OCI-LY1 (cell line): ENCODE data around the gene KDM7A.

Experiments
- H2AFZ ChIP-seq: fragments of 200-600 bp; sonication (generic), shearing (Covaris generic); 2 replicates; pipeline ENCODE4 v1.6.0; 2014; ENCODE audit warnings: antibody characterized with exemption, mild to moderate bottlenecking, low read length
- H3F3A ChIP-seq: fragments of 200-600 bp; sonication (generic), shearing (Covaris generic); 2 replicates; pipeline ENCODE4 v1.6.0; 2014; ENCODE audit warnings: mild to moderate bottlenecking, antibody characterized with exemption, low read length, moderate library complexity; ENCODE audit not compliant: insufficient read depth
- H3K27ac ChIP-seq: fragments of 200-600 bp; sonication (generic); 2 replicates; pipeline ENCODE4 v1.5.1; 2014; ENCODE audit warnings: low read length, mixed run types, mild to moderate bottlenecking, low read depth; ENCODE audit not compliant: poor library complexity, severe bottlenecking
- H3K27me3 ChIP-seq: fragments of 200-600 bp; sonication (generic); 2 replicates; pipeline ENCODE4 v1.6.0; 2014; ENCODE audit warnings: antibody characterized with exemption, mild to moderate bottlenecking, low read length, moderate library complexity; ENCODE audit not compliant: insufficient read depth
- H3K36me3 ChIP-seq: fragments of 200-600 bp; sonication (generic); 2 replicates; pipeline ENCODE4 v1.6.1; 2014; ENCODE audit warnings: mild to moderate bottlenecking, antibody characterized with exemption, low read length, moderate library complexity, mixed read lengths; ENCODE audit not compliant: insufficient read depth
- H3K4me1 ChIP-seq: fragments of 200-600 bp; sonication (generic); 2 replicates; pipeline ENCODE4 v1.5.1; 2014; ENCODE audit warnings: mild to moderate bottlenecking, low read length, moderate library complexity; ENCODE audit not compliant: insufficient read depth, severe bottlenecking
- H3K4me2 ChIP-seq: fragments of 200-600 bp; sonication (generic), shearing (Covaris generic); 2 replicates; pipeline ENCODE4 v1.6.1; 2014; ENCODE audit warnings: low read length
- H3K4me3 ChIP-seq: fragments of 200-600 bp; sonication (generic); 2 replicates; pipeline ENCODE4 v1.5.1; 2014; ENCODE audit warnings: low read length, low read depth, mild to moderate bottlenecking, mixed read lengths; ENCODE audit not compliant: poor library complexity, severe bottlenecking
- H3K79me2 ChIP-seq: fragments of 200-600 bp; shearing (Covaris generic); 2 replicates; pipeline ENCODE4 v1.6.1; 2016; ENCODE audit warnings: mixed run types, low read length, mixed read lengths; ENCODE audit not compliant: insufficient read depth
- H3K9ac ChIP-seq: fragments of 200-600 bp; sonication (generic), shearing (Covaris generic); 2 replicates; pipeline ENCODE4 v1.6.1; 2014; ENCODE audit warnings: mild to moderate bottlenecking, low read length, mixed read lengths
- H3K9me2 ChIP-seq: fragments of 200-600 bp; sonication (generic), shearing (Covaris generic); 2 replicates; pipeline ENCODE4 v1.6.1; 2014; ENCODE audit warnings: low read depth, mild to moderate bottlenecking, low read length, mixed read lengths
- H3K9me3 ChIP-seq: fragments of 200-600 bp; shearing (Covaris generic); 2 replicates; pipeline ENCODE4 v1.6.1; 2014; ENCODE audit warnings: low read length, mixed read lengths
- H4K20me1 ChIP-seq: fragments of 200-600 bp; sonication (generic), shearing (Covaris generic); 2 replicates; pipeline ENCODE4 v1.6.0; 2016; ENCODE audit warnings: mild to moderate bottlenecking, low read length; ENCODE audit not compliant: insufficient read depth
- CTCF ChIP-seq: fragments of 200-600 bp; sonication (generic), shearing (Covaris generic); IDR thresholded peaks from 2 replicates; pipeline ENCODE4 v1.5.1; 2017; ENCODE audit warnings: mild to moderate bottlenecking, antibody characterized with exemption, low read length, moderate library complexity, mixed read lengths
- EZH2 ChIP-seq: fragments of 200-600 bp; sonication (generic), shearing (Covaris generic); IDR thresholded peaks from 2 replicates; pipeline ENCODE4 v1.8.0; 2017; ENCODE audit warnings: borderline replicate concordance, mixed run types, mild to moderate bottlenecking, antibody characterized with exemption, low read length, moderate library complexity, mixed read lengths

The KDM7A gene

GRCh38 chr7:140174217-140174616 is 2.6 kb downstream of the KDM7A start:
- no peaks in the 10 kb centered on the region for H3K79me2 ChIP-seq
- no peak overlapping the region for H2AFZ ChIP-seq
- no peak overlapping the region for H3K9ac ChIP-seq
- no peaks in the 10 kb centered on the region for H3F3A ChIP-seq
- H3K4me2 ChIP-seq: no peak overlapping the region
- no peaks in the 10 kb centered on the region for H3K9me2 ChIP-seq
- H3K36me3 ChIP-seq: no peaks in the 10 kb centered on the region
- H3K27me3 ChIP-seq: no peaks in the 10 kb centered on the region
- no peak overlapping the region for H3K4me3 ChIP-seq
- H4K20me1 ChIP-seq: peaks cover 3% of the 10 kb centered on the region; the same call in 1 of the 2 replicates
- H3K4me1 ChIP-seq: peaks cover 12% of the 10 kb centered on the region
- H3K27ac ChIP-seq: no peak overlapping the region
- H3K9me3 ChIP-seq: no peaks in the 10 kb centered on the region
- TF ChIP-seq EZH2 (no peak), CTCF (no peak)

GRCh38 chr7:140170375-140170774 is 6.4 kb downstream of the KDM7A start:
- H3K4me1 ChIP-seq: peaks cover 7% of the 10 kb centered on the region
- no peak overlapping the region for H3K9ac ChIP-seq
- no peaks in the 10 kb centered on the region for H3F3A ChIP-seq
- TF ChIP-seq CTCF: no peak
- TF ChIP-seq EZH2: no peak
- H4K20me1 ChIP-seq: peaks cover 10% of the 10 kb centered on the region
- H3K27me3 ChIP-seq: no peaks in the 10 kb centered on the region
- no peak overlapping the region for H2AFZ ChIP-seq
- no peaks in the 10 kb centered on the region for H3K79me2 ChIP-seq
- no peaks in the 10 kb centered on the region for H3K36me3 ChIP-seq
- H3K4me2 ChIP-seq: no peak overlapping the region
- no peaks in the 10 kb centered on the region for H3K9me3 ChIP-seq
- no peaks in the 10 kb centered on the region for H3K9me2 ChIP-seq
- no peak overlapping the region for H3K27ac ChIP-seq
- no peak overlapping the region for H3K4me3 ChIP-seq

GRCh38 chr7:140168816-140169215 is 8.0 kb downstream of the KDM7A start:
- H3K9me3 ChIP-seq: no peaks in the 10 kb centered on the region
- H3K9ac ChIP-seq: no peak overlapping the region
- H3K4me1 ChIP-seq: no peaks in the 10 kb centered on the region
- H3K9me2 ChIP-seq: no peaks in the 10 kb centered on the region
- peaks cover 16% of the 10 kb centered on the region for H4K20me1 ChIP-seq
- H3K4me3 ChIP-seq: no peak overlapping the region
- TF ChIP-seq EZH2: no peak
- TF ChIP-seq CTCF: no peak
- H3K27ac ChIP-seq: no peak overlapping the region
- no peak overlapping the region for H3K4me2 ChIP-seq
- H3K27me3 ChIP-seq: no peaks in the 10 kb centered on the region
- no peaks in the 10 kb centered on the region for H3F3A ChIP-seq
- no peak overlapping the region for H2AFZ ChIP-seq
- H3K36me3 ChIP-seq: no peaks in the 10 kb centered on the region
- no peaks in the 10 kb centered on the region for H3K79me2 ChIP-seq
